Esophagus muscularis mucosa (tissue), 3 donors: ENCODE data around the gene KDM4F.

Experiments used
- EP300 ChIP-seq: sonication (generic); formaldehyde crosslinking; IDR thresholded peaks from one replicate; pipeline ENCODE4 v1.6.1; 2017; ENCODE audit warnings: antibody characterized with exemption
- TF ChIP-seq, protein P1 (sequence below), 3 experiments: fragments of 200-600 bp in 2 of 3; fragments of 450-650 bp in 1 of 3; sonication (generic) in 2 of 3; IDR thresholded peaks; one replicate each; pipeline ENCODE4 v1.5.1; 2017 to 2019; ENCODE audit warnings: antibody characterized with exemption in 3 of 3, mild to moderate bottlenecking in 2 of 3, moderate library complexity in 1 of 3

DNA sequence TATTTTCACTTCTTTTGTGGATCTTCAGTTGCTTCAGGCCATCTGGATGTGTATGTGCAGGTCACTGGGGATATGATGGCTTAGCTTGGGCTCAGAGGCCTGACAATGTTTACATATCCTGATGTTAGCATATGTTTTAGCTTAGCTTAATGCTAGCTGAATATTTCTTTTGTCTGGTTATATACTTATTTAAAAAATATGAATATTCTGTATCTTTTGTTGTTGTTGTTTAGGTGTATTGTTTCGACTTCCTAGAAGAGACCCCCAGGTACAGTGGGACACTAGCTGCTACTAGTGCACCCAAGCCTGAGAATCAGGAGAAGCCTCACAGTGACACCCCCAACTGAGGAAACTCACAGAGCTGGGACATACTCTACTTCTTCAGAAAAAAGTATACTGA, 24.3 kb upstream of the KDM4F start, which contains the start of gene KDM4E:
- TF ChIP-seq, protein P1, sequence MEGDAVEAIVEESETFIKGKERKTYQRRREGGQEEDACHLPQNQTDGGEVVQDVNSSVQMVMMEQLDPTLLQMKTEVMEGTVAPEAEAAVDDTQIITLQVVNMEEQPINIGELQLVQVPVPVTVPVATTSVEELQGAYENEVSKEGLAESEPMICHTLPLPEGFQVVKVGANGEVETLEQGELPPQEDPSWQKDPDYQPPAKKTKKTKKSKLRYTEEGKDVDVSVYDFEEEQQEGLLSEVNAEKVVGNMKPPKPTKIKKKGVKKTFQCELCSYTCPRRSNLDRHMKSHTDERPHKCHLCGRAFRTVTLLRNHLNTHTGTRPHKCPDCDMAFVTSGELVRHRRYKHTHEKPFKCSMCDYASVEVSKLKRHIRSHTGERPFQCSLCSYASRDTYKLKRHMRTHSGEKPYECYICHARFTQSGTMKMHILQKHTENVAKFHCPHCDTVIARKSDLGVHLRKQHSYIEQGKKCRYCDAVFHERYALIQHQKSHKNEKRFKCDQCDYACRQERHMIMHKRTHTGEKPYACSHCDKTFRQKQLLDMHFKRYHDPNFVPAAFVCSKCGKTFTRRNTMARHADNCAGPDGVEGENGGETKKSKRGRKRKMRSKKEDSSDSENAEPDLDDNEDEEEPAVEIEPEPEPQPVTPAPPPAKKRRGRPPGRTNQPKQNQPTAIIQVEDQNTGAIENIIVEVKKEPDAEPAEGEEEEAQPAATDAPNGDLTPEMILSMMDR (IDR thresholded peaks at IDR 0.05): no peak
- no peak for TF ChIP-seq EP300
